ENCODE results near the gene TFDP1.

- TF ChIP-seq CTCF (conservative IDR thresholded peaks at IDR 0.05; ENCODE audit: low read length) (no peak), EZH2phosphoT487 (IDR thresholded peaks at IDR 0.05; ENCODE audit: borderline replicate concordance, low read depth, low read length) (no peak)
Measured at GRCh38 chr13:113554333-113554700, 30.2 kb upstream of the TFDP1 start.
